GM21619 (cell line): ENCODE data around the gene PRXL2C.
"Not testable (repeated sequence)": the region's sequence is repeated elsewhere in the genome, so short reads cannot be mapped to it uniquely, and the experiment has no call there.

Experiments
- ATAC-seq: cut with Tn5 transposase; IDR thresholded peaks from one replicate; pipeline ENCODE4 v1.9.1; 2021; ENCODE audit not compliant: unreplicated experiment

PRXL2C gene, protein sequence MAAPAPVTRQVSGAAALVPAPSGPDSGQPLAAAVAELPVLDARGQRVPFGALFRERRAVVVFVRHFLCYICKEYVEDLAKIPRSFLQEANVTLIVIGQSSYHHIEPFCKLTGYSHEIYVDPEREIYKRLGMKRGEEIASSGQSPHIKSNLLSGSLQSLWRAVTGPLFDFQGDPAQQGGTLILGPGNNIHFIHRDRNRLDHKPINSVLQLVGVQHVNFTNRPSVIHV

DNA sequence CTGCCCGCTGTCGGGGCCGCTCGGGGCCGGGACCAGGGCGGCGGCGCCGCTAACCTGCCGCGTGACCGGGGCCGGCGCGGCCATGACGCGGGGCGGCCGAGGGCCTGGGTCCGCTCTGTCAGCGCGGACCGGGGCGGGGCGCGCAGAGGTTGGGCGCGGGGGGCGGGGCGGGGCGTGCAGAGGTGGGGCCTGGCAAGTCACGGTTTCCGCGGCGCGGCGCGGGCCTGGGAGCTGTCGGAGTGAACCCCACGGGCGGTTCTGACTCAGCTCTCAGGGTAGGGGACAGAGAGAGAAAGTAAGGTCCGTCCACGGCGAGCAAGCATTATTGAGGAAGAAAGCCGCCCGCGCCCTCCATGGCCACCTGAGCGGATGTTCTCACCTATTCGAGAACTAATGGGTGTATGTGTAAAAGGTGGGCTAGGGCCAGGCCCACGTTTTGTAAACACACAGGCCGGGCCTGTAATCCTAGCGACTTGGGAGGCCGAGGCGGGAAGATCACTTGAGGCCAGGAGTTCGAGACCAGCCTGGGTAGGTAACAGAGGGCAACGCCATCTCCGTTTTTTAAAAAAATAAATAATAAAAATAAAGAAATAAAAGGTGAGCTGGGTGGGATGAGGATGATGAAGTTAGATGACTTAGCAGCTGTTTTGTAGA, at the start of gene PRXL2C:
PRXL2C (minus strand) TSS at position 120 of the 654 bp plus-strand sequence; CDS start at position 84, 36 bp downstream.
- ATAC-seq, result peak; percentile 57

- not testable (repeated sequence) for ATAC-seq
Measured at GRCh38 chr9:96700721-96701375, 45.7 kb upstream of the PRXL2C start.

DNA sequence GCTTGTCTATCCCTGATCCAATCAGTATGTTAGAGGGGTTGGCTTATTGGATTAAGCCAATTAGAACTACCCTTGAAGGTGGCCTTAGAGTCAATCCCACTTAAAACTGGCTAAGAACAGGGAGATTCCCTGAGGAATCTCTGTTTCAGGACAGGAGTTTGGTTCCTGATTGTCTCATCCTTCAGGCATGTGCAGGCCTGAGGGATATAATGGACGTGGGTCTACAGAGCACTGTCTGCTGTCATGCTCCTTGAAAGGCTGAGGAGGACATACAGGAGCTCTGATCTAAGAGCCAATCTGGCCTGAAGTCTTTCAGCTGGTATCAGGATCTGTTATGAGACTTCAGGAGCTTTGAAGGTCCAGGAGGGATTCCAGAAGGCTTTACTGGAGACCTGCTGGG, 36.2 kb upstream of the PRXL2C start:
- no peak for ATAC-seq

DNA sequence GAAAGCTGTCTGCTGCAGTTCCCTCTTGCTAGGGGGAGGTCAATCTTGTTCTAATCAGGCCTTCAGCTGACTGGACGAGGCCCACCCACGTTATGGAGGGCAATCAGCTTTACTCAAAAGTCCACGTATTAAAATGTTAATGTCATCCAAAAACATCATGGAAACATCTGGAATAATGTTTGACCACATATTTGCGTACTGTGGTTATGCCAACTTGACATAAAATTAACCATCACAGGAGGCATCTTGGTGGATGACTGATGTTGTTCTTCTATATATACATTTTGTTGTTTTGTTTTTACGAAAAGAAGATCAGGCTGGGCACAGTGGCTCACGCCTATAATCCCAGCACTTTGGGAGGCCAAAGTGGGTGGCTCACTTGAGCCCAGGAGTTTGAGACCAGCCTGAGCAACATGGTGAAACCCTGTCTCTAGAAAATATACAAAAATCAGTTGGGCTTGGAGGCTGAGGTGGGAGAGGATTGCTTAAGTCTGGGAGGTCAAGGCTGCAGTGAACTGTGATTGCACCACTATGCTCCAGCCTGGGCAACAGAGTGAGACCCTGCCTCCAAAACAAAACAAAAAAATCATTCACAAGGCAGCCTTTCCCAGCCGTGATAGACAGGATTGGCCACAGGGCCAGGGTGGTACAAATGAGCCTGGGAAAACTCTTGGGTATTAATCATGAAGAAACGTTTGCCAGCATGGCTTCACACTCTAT, 33.8 kb upstream of the PRXL2C start:
- ATAC-seq, result no peak

GRCh38 chr9:96688187-96688586, 33.1 kb upstream of the PRXL2C start:
- ATAC-seq, result no peak

- ATAC-seq, result no peak
Measured at GRCh38 chr9:96686638-96687335, 31.7 kb upstream of the PRXL2C start.

DNA sequence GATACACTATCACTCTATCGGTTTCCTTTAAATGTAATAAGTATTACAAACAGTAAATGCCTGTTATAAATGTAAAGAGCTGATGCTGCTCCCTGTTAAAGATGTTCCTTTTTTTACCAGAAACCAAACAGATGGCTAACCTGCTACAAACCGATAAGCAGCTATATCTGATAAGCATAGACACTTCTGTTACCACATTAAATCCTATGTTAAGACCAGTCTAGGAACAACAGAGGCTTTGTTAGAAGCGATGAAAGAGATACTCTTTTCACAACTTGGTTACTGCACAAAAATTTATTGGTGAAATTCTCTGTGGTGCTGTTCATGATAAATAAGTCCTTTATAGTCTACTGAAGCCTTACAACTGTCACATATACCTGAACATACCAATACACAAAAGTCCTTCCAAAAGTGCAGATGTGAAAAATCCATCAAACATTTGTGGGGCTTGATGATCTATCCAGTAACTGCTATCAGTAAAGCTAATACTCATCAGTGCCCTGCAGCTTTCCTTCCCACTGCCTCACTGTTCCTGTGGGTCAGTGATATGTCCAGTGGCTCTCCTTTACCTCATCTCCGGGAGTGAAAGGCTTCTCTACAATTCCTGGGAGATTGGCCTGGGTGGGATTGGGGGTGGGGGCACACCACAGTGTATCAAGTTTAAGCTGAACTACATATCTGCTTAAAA, 25.8 kb upstream of the PRXL2C start:
- ATAC-seq, result no peak

GRCh38 chr9:96674906-96675538, 19.9 kb upstream of the PRXL2C start:
- ATAC-seq, result no peak

DNA sequence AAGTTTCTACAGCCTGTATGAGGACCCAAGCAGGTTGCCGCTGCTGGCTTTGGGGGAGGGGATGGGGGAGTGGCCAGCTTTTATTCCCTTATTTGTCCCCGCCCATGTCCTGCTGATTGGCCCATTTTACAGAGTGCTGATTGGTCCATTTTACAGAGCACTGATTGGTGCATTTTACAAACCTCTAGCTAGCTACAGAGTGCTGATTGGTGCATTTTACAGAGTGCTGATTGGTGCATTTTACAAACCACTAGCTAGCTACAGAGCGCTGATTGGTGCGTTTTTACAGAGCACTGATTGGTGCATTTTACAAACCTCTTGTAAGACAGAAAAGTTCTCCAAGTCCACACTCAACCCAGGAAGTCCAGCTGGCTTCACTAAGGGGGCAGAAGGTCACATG, 18.7 kb upstream of the PRXL2C start:
- not testable (repeated sequence) for ATAC-seq

DNA sequence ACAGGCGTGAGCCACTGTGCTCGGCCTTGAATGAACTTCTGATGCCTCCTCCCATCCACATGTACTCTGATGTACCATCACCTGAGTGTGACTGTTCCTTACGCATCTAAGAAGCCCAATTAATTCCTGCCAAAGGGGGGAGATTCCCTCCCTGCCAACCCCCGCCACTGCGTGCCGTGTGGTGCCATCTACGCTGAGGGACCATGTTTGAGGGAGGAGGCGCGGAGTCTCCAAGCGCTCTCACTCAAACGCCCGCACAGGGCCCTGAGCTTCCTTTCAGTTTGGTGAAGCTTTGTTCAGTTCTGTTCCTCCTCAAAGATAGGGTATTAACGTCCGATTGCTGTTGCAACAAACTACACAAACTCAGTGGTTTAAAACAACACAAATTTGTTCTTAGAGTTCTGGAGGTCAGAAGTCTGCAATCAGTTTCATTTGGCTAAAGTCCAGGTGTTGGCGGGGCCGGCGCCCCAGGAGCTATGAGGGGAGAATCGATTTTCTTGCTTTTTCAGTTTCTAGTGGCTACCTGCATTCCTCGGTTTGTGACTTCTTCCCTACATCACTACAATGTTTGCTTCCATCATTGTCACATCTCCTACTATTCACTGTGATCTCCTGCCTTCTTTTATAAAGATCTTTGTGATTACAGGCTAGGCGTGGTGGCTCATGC, 13.9 kb upstream of the PRXL2C start:
- ATAC-seq, result no peak

GRCh38 chr9:96667363-96667728, 12.2 kb upstream of the PRXL2C start:
- no peak for ATAC-seq

- peak; percentile 68 for ATAC-seq
Measured at GRCh38 chr9:96666653-96667362, 11.7 kb upstream of the PRXL2C start.

GRCh38 chr9:96665789-96666188, 10.7 kb upstream of the PRXL2C start:
- no peak for ATAC-seq

GRCh38 chr9:96663506-96664120, 8.5 kb upstream of the PRXL2C start:
- no peak for ATAC-seq

GRCh38 chr9:96661711-96662110, 6.6 kb upstream of the PRXL2C start:
- no peak for ATAC-seq

DNA sequence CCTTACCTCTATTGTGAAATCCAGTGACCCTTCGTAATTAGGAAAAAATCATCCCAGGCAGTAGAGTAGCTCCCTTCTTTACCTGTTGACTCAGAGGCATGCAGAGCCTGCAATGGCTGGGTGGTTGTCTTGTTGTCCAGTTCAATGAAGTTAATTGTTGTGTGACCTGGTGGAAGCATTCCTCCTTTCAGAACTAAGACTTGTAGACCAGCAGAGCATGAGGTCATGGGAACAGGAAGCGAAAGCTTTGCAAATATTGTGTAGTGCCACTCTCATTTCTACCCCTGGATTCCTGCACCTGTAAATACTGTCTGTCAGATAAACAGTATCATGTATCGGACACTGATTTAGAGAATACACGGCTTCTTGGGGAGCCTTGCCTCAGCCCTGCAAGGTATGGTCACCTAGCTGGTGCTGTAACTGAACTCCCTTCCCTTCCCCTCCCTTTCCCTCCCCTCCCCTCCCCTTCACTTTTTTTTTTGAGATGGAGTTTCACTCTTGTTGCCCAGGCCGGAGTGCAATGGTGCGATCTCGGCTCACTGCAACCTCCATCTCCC, 5.7 kb upstream of the PRXL2C start:
- no peak for ATAC-seq

DNA sequence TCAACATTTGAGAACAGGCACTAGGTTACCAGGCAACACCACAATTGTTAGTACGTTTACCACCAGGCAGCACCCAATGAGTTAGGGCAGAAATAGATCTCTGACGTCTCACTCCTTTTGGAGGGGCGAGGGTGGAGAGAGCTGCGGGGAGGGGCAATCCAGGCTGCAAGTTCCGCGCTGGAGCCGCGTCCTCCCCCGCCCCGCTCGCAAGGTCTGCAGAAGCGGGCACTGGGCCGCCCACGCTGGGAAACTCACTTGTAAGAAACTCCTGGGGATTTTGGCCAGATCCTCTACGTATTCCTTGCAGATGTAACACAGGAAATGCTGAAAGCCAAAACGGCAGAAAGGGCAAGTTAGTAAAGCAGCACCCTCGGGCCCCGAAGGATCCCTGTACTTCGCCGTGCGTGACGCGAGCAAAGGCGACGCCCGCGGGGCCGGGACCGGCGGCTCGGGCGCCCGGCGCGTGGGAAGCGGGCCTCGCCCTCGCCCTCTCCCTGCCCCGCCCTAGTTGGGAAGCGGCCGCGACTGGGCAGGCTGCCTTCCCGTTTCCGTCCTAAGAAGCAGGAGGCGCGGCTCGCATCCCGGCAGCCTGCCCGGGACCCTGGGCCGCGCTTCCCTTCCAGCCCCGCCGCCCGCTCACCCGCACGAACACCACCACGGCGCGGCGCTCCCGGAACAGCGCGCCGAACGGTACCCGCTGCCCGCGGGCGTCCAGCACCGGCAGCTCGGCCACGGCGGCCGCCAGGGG, 493 bp downstream of the PRXL2C start:
- peak; percentile 46 for ATAC-seq
